ENCODE data around the gene POMC. TPM values are rescaled to one million over a fixed set of nuclear protein-coding genes. Genes with fewer than 3 reads are reported as not detected.

The POMC gene
- total and polyA plus RNA-seq, 2 donors (not counting 1 experiment from before 2014, with no cell fraction given) = 3.4 to 16.7 TPM

DNA sequence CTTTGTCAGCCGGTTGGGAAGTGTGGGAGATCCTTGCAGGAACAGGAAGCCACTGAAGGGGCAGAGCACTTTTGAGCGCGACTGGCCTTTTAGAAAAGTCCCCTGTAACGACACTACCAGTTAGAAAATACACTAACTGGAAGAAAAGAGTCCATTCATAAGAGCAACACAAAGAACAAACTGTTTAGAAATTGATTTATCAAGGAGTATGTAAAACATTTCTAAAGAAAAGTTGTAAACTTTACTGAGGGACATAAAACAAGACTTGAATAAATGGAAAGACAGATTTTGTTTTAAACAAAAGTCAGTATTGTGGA, 29.8 kb upstream of the POMC start:
- TF ChIP-seq EZH2 (IDR thresholded peaks at IDR 0.05; ENCODE audit: borderline replicate concordance, insufficient read depth, low read depth, low read length, poor library complexity, severe bottlenecking) = no peak
- no peaks in the 10 kb centered on the region for H3K36me3 ChIP-seq (replicated peaks in 1 of 2; ENCODE audit: control extremely low read depth in 1 of 2, control insufficient read depth in 1 of 2, extremely low read depth in 1 of 2, insufficient read depth in 2 of 2, low read length in 1 of 2)
- no peak overlapping the region for H3K4me3 ChIP-seq (ENCODE audit: control extremely low read depth in 1 of 5, extremely low read depth in 1 of 5, insufficient read depth in 1 of 5, low read depth in 2 of 5, low read length in 4 of 5)
- H3K4me1 ChIP-seq (ENCODE audit: control insufficient read depth in 2 of 2, insufficient read depth in 2 of 2, low read length in 2 of 2) = peaks cover 12 to 20% of the 10 kb centered on the region in 2 donors
- peaks cover 15% of the 10 kb centered on the region for H3K4me1 Mint-ChIP-seq
- no peaks in the 10 kb centered on the region for H3K9me3 Mint-ChIP-seq (ENCODE audit: insufficient read depth)
- WGBS (ENCODE audit: insufficient coverage) = no CpG with 5 or more reads among the region's 4 CpGs
- peaks cover 0 to 6% (median 1%) of the 10 kb centered on the region in 4 experiments for H3K27me3 ChIP-seq (replicated peaks in 1 of 4; ENCODE audit: control extremely low read depth in 1 of 4, control insufficient read depth in 3 of 4, insufficient read depth in 4 of 4, low read length in 3 of 4)
- no peak for DNase-seq
- intact Hi-C loops (cut with micrococcal nuclease) = no loop called here
- H3K4me2 ChIP-seq (replicated peaks; ENCODE audit: low read depth, low read length, poor library complexity, severe bottlenecking) = no peak overlapping the region
- H4K20me1 ChIP-seq (ENCODE audit: control insufficient read depth, insufficient read depth, low read length, poor library complexity, severe bottlenecking) = no peaks in the 10 kb centered on the region
- no peak overlapping the region for H2AFZ ChIP-seq (ENCODE audit: insufficient read depth, low read depth, low read length, poor library complexity, severe bottlenecking)
- no peak overlapping the region for H3K9ac ChIP-seq (ENCODE audit: low read length)
- H3K79me2 ChIP-seq (ENCODE audit: control insufficient read depth, insufficient read depth, low read length) = no peaks in the 10 kb centered on the region
- peaks cover 0 to 3% (median 0%) of the 10 kb centered on the region in 3 donors for H3K9me3 ChIP-seq (ENCODE audit: control extremely low read depth in 1 of 3, control insufficient read depth in 2 of 3, insufficient read depth in 1 of 3, low read length in 2 of 3)
- no peak overlapping the region for H3K4me3 Mint-ChIP-seq
- ATAC-seq (ENCODE audit: low read depth) = no peak
- ChIA-PET CTCF (interaction anchor here (1.0 to 4.6 kb wide), 3 partner anchors 16 to 32 kb away, joined by 3 to 109 read pairs (median 28); partner anchors contain the start of gene POMC), POLR2A (no interaction called here)
- H3K27ac Mint-ChIP-seq = no peak overlapping the region
- no peaks in the 10 kb centered on the region for H3K27me3 Mint-ChIP-seq
- no peak overlapping the region for H3K27ac ChIP-seq (ENCODE audit: low read length in 2 of 2)

DNA sequence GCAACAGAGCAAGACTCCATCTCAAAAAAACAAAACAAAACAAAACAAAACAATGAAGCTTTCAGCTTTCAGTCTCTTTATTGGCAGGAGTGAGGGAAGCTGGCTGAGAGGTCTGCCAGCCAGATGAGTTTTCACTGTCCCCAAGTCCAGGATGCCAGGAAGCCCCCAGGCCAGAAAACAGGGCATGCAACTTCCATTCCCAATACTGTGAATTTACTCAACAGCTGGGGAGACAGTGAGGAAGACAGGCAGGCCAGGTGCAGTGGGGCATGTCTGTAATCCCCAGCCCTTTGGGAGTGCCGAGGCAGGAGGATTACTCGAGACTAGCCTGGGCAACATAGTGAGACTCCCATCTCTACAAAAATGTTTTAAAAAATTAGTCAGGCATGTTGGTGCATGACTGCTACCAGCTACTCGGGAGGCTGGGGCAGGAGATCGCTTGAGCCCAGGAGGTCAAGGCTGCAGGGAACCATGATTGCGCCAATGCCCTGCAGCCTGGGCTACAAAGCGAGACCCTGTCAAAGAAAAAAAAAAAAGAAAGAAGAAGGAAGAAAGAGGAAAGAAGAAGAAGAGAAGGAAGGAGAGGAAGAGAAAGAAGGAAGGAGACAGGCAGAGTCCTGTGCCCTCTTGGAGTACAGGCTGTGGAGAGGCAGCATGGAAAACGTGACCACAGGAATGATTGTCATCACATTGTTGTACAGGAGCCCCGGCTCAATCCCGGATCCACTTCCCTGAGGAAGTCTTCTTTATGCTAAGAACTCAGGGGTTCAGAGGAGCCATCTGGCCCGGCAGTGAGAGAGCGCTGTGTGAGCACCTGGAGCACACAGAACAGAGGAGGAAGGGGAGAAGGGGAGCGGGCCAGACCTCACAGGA, 29.2 kb upstream of the POMC start:
- 49% methylated on average over 11 of the region's 12 CpGs for WGBS (ENCODE audit: insufficient coverage)
- Histone ChIP-seq H3K4me1 (ENCODE audit: control insufficient read depth in 2 of 2, insufficient read depth in 2 of 2, low read length in 2 of 2) (peaks cover 6 to 14% of the 10 kb centered on the region in 2 donors), H2AFZ (ENCODE audit: insufficient read depth, low read depth, low read length, poor library complexity, severe bottlenecking) (no peak overlapping the region), H3K27ac (ENCODE audit: low read length in 2 of 2) (no peak overlapping the region), H3K4me3 (ENCODE audit: control extremely low read depth in 1 of 5, extremely low read depth in 1 of 5, insufficient read depth in 1 of 5, low read depth in 2 of 5, low read length in 4 of 5) (no peak overlapping the region), H3K9me3 (ENCODE audit: control extremely low read depth in 1 of 3, control insufficient read depth in 2 of 3, insufficient read depth in 1 of 3, low read length in 2 of 3) (peaks cover 0 to 3% (median 0%) of the 10 kb centered on the region in 3 donors), H3K27me3 (replicated peaks in 1 of 4; ENCODE audit: control extremely low read depth in 1 of 4, control insufficient read depth in 3 of 4, insufficient read depth in 4 of 4, low read length in 3 of 4) (peaks cover 0 to 6% (median 1%) of the 10 kb centered on the region in 4 experiments), H4K20me1 (ENCODE audit: control insufficient read depth, insufficient read depth, low read length, poor library complexity, severe bottlenecking) (no peaks in the 10 kb centered on the region), H3K9ac (ENCODE audit: low read length) (no peak overlapping the region), H3K79me2 (ENCODE audit: control insufficient read depth, insufficient read depth, low read length) (no peaks in the 10 kb centered on the region), H3K36me3 (replicated peaks in 1 of 2; ENCODE audit: control extremely low read depth in 1 of 2, control insufficient read depth in 1 of 2, extremely low read depth in 1 of 2, insufficient read depth in 2 of 2, low read length in 1 of 2) (no peaks in the 10 kb centered on the region), H3K4me2 (replicated peaks; ENCODE audit: low read depth, low read length, poor library complexity, severe bottlenecking) (no peak overlapping the region)
- DNase-seq (no peak), ATAC-seq (ENCODE audit: low read depth) (no peak)
- TF ChIP-seq, protein P1, sequence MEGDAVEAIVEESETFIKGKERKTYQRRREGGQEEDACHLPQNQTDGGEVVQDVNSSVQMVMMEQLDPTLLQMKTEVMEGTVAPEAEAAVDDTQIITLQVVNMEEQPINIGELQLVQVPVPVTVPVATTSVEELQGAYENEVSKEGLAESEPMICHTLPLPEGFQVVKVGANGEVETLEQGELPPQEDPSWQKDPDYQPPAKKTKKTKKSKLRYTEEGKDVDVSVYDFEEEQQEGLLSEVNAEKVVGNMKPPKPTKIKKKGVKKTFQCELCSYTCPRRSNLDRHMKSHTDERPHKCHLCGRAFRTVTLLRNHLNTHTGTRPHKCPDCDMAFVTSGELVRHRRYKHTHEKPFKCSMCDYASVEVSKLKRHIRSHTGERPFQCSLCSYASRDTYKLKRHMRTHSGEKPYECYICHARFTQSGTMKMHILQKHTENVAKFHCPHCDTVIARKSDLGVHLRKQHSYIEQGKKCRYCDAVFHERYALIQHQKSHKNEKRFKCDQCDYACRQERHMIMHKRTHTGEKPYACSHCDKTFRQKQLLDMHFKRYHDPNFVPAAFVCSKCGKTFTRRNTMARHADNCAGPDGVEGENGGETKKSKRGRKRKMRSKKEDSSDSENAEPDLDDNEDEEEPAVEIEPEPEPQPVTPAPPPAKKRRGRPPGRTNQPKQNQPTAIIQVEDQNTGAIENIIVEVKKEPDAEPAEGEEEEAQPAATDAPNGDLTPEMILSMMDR (IDR thresholded peaks at IDR 0.05) = no peak
- TF ChIP-seq EZH2 (IDR thresholded peaks at IDR 0.05; ENCODE audit: borderline replicate concordance, insufficient read depth, low read depth, low read length, poor library complexity, severe bottlenecking) = no peak
- ChIA-PET POLR2A (interaction anchor here (0.6 to 0.7 kb wide), 3 partner anchors 13 to 1859 kb away, joined by 3 to 4 read pairs (median 3); no protein-coding TSS in a partner anchor), CTCF (interaction anchor here (0.8 to 4.6 kb wide), 16 partner anchors 9 to 222 kb away, joined by 3 to 109 read pairs (median 6); partner anchors contain the start of gene POMC)
- H3K27me3 Mint-ChIP-seq = no peaks in the 10 kb centered on the region
- no peaks in the 10 kb centered on the region for H3K9me3 Mint-ChIP-seq (ENCODE audit: insufficient read depth)
- H3K4me1 Mint-ChIP-seq = peaks cover 14% of the 10 kb centered on the region
- intact Hi-C loops (cut with micrococcal nuclease) = loop anchor here (2.0 kb wide), 2 partner anchors 29 to 787 kb away; no protein-coding TSS in a partner anchor
- no peak overlapping the region for H3K27ac Mint-ChIP-seq
- no peak overlapping the region for H3K4me3 Mint-ChIP-seq
